ENCODE measurements around the gene BMP8B. TPM values are rescaled to one million over a fixed set of nuclear protein-coding genes. Genes with fewer than 3 reads are reported as not detected.
"Not testable (repeated sequence)": the region's sequence is repeated elsewhere in the genome, so short reads cannot be mapped to it uniquely, and the experiment has no call there.

The BMP8B gene
- total and polyA plus RNA-seq, 2 donors (not counting 1 experiment from before 2014, with no cell fraction given), result 0.01 TPM; not detected in 1

GRCh38 chr1:39822146-39822545 lies 33.5 kb upstream of the BMP8B start:
- H3K27ac ChIP-seq (ENCODE audit: insufficient read depth, low read length), result no peak overlapping the region
- DNase-seq (ENCODE audit: low read depth in 2 of 2), result peak in 1 of 2 donors; percentile 26
- H3K9me3 ChIP-seq (ENCODE audit: control insufficient read depth, insufficient read depth, low read depth, low read length), result no peaks in the 10 kb centered on the region
- no peaks in the 10 kb centered on the region for H3K79me2 ChIP-seq (ENCODE audit: control insufficient read depth, insufficient read depth, low read length)
- H2AFZ ChIP-seq (ENCODE audit: low read length), result no peak overlapping the region
- H3K9ac ChIP-seq (ENCODE audit: insufficient read depth, low read length), result no peak overlapping the region
- no peaks in the 10 kb centered on the region for H3K36me3 ChIP-seq (ENCODE audit: control insufficient read depth, insufficient read depth, low read length)
- no peak for TF ChIP-seq EZH2 (IDR thresholded peaks at IDR 0.05; ENCODE audit: low read length, missing control alignments)
- H3K27me3 ChIP-seq (ENCODE audit: control insufficient read depth, insufficient read depth, low read length), result peaks cover 10% of the 10 kb centered on the region
- no peaks in the 10 kb centered on the region for H3K4me1 ChIP-seq (ENCODE audit: control insufficient read depth, extremely low read depth, insufficient read depth, low read length)
- H3K4me2 ChIP-seq (ENCODE audit: extremely low read depth, insufficient read depth, low read length), result no peak overlapping the region
- no peak overlapping the region for H3K4me3 ChIP-seq (replicated peaks in 1 of 4; ENCODE audit: control extremely low read depth in 1 of 4, insufficient read depth in 1 of 4, low read depth in 3 of 4, low read length in 4 of 4)
- no peaks in the 10 kb centered on the region for H4K20me1 ChIP-seq (ENCODE audit: control insufficient read depth, extremely low read depth, insufficient read depth, low read length)

GRCh38 chr1:39819091-39819812 lies 30.6 kb upstream of the BMP8B start:
- H3K27ac ChIP-seq (ENCODE audit: insufficient read depth, low read length), result no peak overlapping the region
- no peaks in the 10 kb centered on the region for H3K4me1 ChIP-seq (ENCODE audit: control insufficient read depth, extremely low read depth, insufficient read depth, low read length)
- no peak overlapping the region for H2AFZ ChIP-seq (ENCODE audit: low read length)
- no peaks in the 10 kb centered on the region for H3K36me3 ChIP-seq (ENCODE audit: control insufficient read depth, insufficient read depth, low read length)
- TF ChIP-seq CTCF (conservative IDR thresholded peaks at IDR 0.05 in 1 of 2, IDR thresholded peaks at IDR 0.05 in 1 of 2; ENCODE audit: low read depth in 1 of 2, low read length in 2 of 2), result no peak
- TF ChIP-seq EZH2 (IDR thresholded peaks at IDR 0.05; ENCODE audit: low read length, missing control alignments), result no peak
- no peak for DNase-seq (ENCODE audit: low read depth in 2 of 2)
- H3K4me3 ChIP-seq (replicated peaks in 1 of 4; ENCODE audit: control extremely low read depth in 1 of 4, insufficient read depth in 1 of 4, low read depth in 3 of 4, low read length in 4 of 4), result no peak overlapping the region
- no peak overlapping the region for H3K9ac ChIP-seq (ENCODE audit: insufficient read depth, low read length)
- H3K27me3 ChIP-seq (ENCODE audit: control insufficient read depth, insufficient read depth, low read length), result peaks cover 6% of the 10 kb centered on the region
- no peak overlapping the region for H3K4me2 ChIP-seq (ENCODE audit: extremely low read depth, insufficient read depth, low read length)
- no peaks in the 10 kb centered on the region for H3K79me2 ChIP-seq (ENCODE audit: control insufficient read depth, insufficient read depth, low read length)
- no peaks in the 10 kb centered on the region for H3K9me3 ChIP-seq (ENCODE audit: control insufficient read depth, insufficient read depth, low read depth, low read length)
- no peaks in the 10 kb centered on the region for H4K20me1 ChIP-seq (ENCODE audit: control insufficient read depth, extremely low read depth, insufficient read depth, low read length)

- no peak for DNase-seq (ENCODE audit: low read depth in 2 of 2)
- no peaks in the 10 kb centered on the region for H3K9me3 ChIP-seq (ENCODE audit: control insufficient read depth, insufficient read depth, low read depth, low read length)
- H3K36me3 ChIP-seq (ENCODE audit: control insufficient read depth, insufficient read depth, low read length), result no peaks in the 10 kb centered on the region
- no peak overlapping the region for H3K4me3 ChIP-seq (replicated peaks in 1 of 4; ENCODE audit: control extremely low read depth in 1 of 4, insufficient read depth in 1 of 4, low read depth in 3 of 4, low read length in 4 of 4)
- H3K27me3 ChIP-seq (ENCODE audit: control insufficient read depth, insufficient read depth, low read length), result peaks cover 4% of the 10 kb centered on the region
- no peaks in the 10 kb centered on the region for H4K20me1 ChIP-seq (ENCODE audit: control insufficient read depth, extremely low read depth, insufficient read depth, low read length)
- TF ChIP-seq CTCF (conservative IDR thresholded peaks at IDR 0.05 in 1 of 2, IDR thresholded peaks at IDR 0.05 in 1 of 2; ENCODE audit: low read depth in 1 of 2, low read length in 2 of 2) (no peak), EZH2 (IDR thresholded peaks at IDR 0.05; ENCODE audit: low read length, missing control alignments) (no peak)
- no peak overlapping the region for H2AFZ ChIP-seq (ENCODE audit: low read length)
- H3K4me1 ChIP-seq (ENCODE audit: control insufficient read depth, extremely low read depth, insufficient read depth, low read length), result no peaks in the 10 kb centered on the region
- H3K79me2 ChIP-seq (ENCODE audit: control insufficient read depth, insufficient read depth, low read length), result no peaks in the 10 kb centered on the region
- H3K9ac ChIP-seq (ENCODE audit: insufficient read depth, low read length), result no peak overlapping the region
- no peak overlapping the region for H3K27ac ChIP-seq (ENCODE audit: insufficient read depth, low read length)
- no peak overlapping the region for H3K4me2 ChIP-seq (ENCODE audit: extremely low read depth, insufficient read depth, low read length)
Measured at GRCh38 chr1:39818482-39818881, 29.8 kb upstream of the BMP8B start.

- DNase-seq (ENCODE audit: low read depth in 2 of 2); H3K36me3 ChIP-seq (ENCODE audit: control insufficient read depth, insufficient read depth, low read length); H3K9me3 ChIP-seq (ENCODE audit: control insufficient read depth, insufficient read depth, low read depth, low read length); H2AFZ ChIP-seq (ENCODE audit: low read length); H3K27me3 ChIP-seq (ENCODE audit: control insufficient read depth, insufficient read depth, low read length); H3K4me3 ChIP-seq (replicated peaks in 1 of 4; ENCODE audit: control extremely low read depth in 1 of 4, insufficient read depth in 1 of 4, low read depth in 3 of 4, low read length in 4 of 4); H3K4me1 ChIP-seq (ENCODE audit: control insufficient read depth, extremely low read depth, insufficient read depth, low read length); H4K20me1 ChIP-seq (ENCODE audit: control insufficient read depth, extremely low read depth, insufficient read depth, low read length); H3K79me2 ChIP-seq (ENCODE audit: control insufficient read depth, insufficient read depth, low read length); H3K27ac ChIP-seq (ENCODE audit: insufficient read depth, low read length); H3K9ac ChIP-seq (ENCODE audit: insufficient read depth, low read length); H3K4me2 ChIP-seq (ENCODE audit: extremely low read depth, insufficient read depth, low read length): not testable (repeated sequence)
Measured at GRCh38 chr1:39817091-39817932, 28.6 kb upstream of the BMP8B start.

Data from fibroblast of lung (primary cell).